Ureter (tissue), 1 donor: ENCODE measurements around the gene KCNC3. TPM values are rescaled to one million over a fixed set of nuclear protein-coding genes. Genes with fewer than 3 reads are reported as not detected.

Source experiments
- DNase-seq: peaks from one replicate; pipeline ENCODE4 v3.0.0-alpha.2; 2020; ENCODE audit warnings: low spot score
- total RNA-seq: library from RNA; stranded (reverse); gene quantifications from one replicate; pipeline ENCODE4 v1.2.4, GENCODE V29; 2023
- donor health status: DM: yes; HTN: yes; CAD: no.

KCNC3 gene
- total RNA-seq, 1 donor from 2014 or later: 22.4 TPM

DNA sequence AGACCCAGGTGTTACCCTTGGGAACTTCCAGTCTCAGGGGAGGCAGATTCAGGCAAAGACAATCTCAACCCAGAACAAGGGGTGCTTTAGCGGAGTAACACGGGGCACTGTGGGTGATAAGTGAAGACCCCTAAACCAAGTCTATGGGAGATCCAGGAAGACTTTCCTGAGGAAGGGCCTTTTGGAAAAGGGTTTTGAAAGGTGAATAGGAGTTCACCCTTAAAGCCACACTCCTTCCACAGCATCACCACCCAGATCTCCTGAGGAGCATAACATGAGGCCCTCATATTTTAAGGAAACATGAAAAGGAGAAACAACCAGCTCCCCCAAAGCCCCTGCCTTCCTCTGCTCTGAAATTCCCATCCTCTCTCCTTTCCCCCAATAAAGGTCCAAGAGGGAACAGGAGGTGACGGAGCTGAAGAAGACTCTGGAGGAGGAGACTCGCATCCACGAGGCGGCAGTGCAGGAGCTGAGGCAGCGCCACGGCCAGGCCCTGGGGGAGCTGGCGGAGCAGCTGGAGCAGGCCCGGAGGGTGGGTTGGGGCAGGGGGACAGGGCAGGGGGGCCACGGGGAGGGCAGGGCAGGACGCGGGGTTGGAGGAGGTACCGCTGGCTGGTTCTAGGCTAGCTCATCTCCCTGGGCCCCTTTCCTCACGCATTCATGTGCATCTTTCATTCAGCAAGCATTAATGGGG is 52.7 kb downstream of the KCNC3 start:
- no peak for DNase-seq

DNA sequence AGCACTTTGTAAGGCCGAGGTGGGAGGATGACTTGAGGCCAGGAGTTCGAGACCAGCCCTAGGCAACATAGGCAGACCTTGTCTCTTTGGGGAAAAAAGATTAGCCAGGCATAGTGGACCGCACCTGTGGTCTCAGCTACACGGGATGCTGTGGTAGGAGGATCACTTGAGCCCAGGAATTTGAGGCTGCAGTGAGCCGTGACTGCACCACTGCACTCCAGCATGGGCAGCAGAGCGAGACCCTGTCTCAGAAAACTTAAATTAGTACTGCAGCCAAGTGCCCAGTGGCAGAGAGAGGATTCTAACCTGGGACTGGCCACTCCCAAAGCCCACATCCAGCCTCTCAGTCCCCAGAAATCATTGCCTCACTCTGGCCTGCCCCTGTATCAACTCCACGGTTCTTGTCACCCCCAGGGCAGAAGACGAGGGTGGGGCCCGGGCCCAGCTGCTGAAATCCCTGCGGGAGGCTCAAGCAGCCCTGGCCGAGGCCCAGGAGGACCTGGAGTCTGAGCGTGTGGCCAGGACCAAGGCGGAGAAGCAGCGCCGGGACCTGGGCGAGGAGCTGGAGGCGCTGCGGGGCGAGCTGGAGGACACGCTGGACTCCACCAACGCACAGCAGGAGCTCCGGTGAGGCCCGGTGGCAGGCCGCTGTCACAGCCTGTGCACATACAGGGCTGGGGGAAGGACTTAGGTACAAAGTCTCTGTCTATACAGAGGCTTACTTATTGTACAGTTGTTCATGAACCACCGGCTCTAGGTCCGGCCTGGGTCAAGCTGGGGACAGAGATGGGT is 53.4 kb downstream of the KCNC3 start:
- DNase-seq: no peak

DNA sequence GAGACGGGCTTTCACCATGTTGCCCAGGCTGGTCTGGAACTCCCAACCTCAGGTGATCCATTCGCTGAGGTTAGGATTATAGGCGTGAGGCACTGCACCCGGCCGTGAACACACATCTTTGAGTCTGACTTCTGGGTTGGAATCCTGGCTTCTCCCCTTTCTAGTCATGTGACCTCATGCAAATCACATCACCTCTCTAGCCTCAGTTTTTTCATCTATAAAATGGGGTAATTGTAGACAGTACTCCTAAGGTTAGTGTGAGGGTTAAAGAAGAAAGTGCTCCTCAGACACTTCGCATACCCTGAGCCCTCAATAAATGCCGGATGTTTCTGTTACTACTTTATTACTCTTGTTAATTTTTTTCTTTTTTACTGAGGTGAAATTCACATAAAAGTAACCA is 55.4 kb downstream of the KCNC3 start:
- DNase-seq: no peak

DNA sequence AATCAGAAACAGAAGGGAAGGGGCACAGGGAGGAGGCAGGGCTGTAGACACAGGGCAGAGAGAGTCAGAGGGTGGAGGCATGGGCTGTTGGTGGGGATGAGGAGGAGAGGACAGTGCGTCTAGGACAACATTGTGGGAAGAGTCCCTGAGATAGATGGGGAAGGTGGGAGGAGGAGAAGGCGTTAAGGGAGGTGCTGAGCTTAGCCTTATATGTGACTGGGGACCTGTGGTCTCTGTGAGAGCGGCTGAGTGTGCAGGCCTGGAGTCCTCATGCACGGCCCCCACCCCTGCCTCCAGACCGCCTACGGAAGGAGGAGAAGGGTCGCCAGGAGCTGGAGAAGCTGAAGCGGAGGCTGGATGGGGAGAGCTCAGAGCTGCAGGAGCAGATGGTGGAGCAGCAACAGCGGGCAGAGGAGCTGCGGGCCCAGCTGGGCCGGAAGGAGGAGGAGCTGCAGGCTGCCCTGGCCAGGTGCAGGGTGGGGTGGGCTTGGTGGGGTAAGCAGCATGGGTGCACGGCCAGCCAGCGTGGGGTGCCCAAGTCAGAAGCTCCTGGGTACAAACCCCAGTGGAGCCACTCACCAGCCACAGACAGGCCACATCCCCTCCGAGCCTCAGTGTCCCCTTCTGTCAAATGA is 56.8 kb downstream of the KCNC3 start:
- no peak for DNase-seq

DNA sequence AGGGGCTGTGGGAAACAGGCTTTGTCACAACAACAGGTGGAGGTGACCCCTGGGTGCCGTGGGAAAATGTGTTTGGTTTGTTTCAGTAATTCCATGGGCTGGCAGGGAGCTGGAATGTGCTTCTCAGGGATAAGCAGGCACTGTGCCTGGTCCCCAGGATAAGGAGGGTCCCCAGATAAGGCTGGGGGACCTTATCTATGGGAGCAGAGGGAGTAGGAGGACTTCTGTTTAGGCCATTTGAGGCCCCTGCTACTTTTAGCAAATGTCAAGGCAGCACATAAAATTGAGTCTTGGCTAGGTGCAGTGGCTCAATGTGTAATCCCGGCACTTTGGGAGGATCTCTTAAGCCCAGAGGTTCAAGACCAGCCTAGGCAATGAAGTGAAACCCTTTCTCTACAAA is 59.5 kb downstream of the KCNC3 start:
- DNase-seq: no peak

DNA sequence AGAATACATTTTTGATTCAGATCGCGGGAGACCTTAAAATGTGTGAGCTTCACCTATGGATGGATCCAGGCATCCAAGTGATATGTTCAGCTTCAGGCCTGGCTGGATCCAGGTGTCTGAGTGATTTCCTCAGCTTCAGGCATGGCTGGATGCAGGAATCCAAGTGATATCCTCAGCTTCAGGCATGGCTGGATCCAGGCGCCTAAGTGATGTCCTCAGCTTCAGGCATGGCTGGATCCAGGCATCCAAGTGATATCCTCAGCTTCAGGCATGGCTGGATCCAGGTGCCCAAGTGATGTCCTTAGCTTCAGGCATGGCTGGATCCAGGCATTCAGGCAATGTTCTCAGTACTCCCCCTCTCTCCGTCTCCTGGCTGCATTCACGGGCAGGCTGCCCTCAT is 60.7 kb downstream of the KCNC3 start:
- DNase-seq: no peak

DNA sequence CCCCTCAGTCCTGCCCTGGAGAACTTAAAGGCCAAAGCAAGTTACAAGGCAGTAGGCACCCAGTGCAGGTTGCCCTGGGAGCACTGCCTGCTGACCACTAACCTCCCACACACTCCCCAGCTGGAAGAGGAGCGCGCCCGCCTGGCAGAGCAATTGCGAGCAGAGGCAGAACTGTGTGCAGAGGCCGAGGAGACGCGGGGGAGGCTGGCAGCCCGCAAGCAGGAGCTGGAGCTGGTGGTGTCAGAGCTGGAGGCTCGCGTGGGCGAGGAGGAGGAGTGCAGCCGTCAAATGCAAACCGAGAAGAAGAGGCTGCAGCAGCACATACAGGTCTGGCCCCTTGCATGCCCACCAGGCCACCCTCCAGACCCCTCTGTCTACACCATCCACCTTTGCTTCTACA is 61.1 kb downstream of the KCNC3 start:
- no peak for DNase-seq

DNA sequence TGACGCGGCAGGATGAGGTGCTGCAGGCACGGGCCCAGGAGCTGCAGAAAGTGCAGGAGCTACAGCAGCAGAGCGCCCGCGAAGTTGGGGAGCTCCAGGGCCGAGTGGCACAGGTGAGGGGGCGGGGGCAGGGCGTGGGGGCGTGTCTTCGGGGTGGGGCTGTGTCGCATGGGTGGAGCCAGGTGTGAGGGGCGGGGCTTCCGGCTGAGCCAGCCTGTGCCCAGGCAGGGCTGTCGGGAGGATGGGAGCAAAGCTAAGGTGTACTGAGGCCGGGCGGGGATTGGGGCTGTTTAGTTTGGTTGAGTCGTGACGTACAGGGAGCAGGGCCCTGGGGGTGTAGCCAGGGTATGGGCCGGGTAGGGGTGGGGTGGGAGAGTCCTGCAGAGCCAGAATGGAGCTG is 62.3 kb downstream of the KCNC3 start:
- DNase-seq: no peak

DNA sequence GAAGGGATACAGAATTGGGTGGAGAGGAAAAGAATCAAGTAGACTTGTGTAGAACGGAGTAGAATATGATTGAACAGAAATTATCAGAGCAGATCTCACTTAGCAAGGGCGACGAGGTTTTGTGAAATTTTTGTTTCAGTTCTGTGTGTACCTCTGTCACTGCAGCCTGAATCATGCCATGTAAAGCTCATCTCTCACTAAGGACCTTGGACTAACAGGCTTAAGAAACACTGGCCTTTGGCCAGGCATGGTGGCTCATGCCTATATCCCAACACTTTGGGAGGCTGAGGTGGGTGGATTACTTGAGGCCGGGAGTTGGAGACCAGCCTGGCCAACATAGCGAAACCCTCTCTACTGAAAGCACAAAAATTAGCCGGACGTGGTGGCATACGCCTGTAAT is 63.1 kb downstream of the KCNC3 start:
- DNase-seq: no peak

DNA sequence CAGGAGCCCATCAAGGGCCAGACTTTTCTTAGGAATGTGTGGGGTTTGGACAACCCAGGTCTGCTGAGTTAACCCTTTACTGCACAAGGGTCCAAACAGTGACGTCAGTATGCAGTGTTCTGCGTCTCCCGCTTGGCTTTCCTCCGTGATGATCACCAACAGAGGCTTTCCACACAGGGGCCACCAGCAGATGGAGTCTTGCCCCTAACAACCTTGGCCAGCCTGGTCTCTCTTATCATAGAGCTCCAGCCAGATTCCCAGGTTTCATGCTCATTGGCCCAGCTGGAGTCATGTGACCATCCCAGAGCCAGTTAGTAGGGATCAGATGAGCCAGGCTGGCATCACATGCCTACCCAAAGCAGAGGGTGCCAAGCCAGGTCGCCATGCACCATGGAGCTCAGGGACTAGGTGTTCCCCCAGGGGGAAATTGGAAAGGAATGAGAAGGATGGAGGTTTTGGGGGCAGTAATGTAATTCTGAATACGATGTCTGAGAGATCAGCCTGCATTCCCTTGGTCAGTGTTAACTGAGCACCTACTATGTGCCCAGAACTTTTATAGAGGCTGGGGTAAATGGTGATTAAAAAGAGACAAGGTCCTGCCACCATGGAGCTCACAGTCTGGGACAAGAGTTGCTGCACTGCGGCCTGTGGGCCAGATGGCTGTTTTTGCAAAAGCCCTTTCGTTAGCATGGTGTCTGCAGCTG is 64.5 kb downstream of the KCNC3 start:
- DNase-seq: no peak

DNA sequence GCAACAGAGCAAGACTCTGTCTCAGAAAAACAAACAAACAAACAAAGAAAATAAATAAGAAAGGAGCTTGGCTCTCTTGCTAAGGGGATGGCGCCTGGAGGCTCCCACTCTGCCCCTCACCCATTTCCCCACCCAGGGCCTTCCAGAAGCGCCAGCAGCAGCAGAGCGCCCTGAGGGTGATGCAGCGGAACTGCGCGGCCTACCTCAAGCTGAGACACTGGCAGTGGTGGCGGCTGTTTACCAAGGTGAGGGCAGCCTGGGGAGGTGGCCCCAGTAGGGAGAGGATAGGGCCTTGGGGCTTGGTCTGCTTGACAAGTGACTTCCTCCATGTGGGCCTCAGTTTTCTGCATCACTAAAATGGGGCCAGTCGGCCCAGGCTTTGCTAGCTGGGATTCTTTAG is 66.0 kb downstream of the KCNC3 start:
- no peak for DNase-seq

Other genes starting within 250 kb of the KCNC3 start
- gene IZUMO2, start 166.1 kb downstream of the KCNC3 start, total RNA-seq: not detected
- 134 TPM for gene MYH14, start 125.8 kb downstream of the KCNC3 start, total RNA-seq
- 1.1 TPM for gene NAPSA, start 36.3 kb upstream of the KCNC3 start, total RNA-seq
- gene NR1H2, start 47.1 kb upstream of the KCNC3 start, total RNA-seq: 64.5 TPM
- gene POLD1, start 55.0 kb upstream of the KCNC3 start, total RNA-seq: 17.0 TPM
- gene SPIB, start 89.6 kb upstream of the KCNC3 start, total RNA-seq: 0.96 TPM
- 0.52 TPM for gene MYBPC2, start 103.5 kb upstream of the KCNC3 start, total RNA-seq
- gene EMC10, start 147.1 kb upstream of the KCNC3 start, total RNA-seq: 94.0 TPM
- 1.9 TPM for gene GARIN5A, start 147.5 kb upstream of the KCNC3 start, total RNA-seq
- 26.6 TPM for gene JOSD2, start 181.8 kb upstream of the KCNC3 start, total RNA-seq
- not detected for gene ASPDH, start 184.5 kb upstream of the KCNC3 start, total RNA-seq
- 4.7 TPM for gene LRRC4B, start 239.1 kb upstream of the KCNC3 start, total RNA-seq